ENCODE measurements around the gene RAP1GAP2. TPM values are rescaled to one million over a fixed set of nuclear protein-coding genes. Genes with fewer than 3 reads are reported as not detected.
A peak's percentile ranks its signal among the peaks of the same experiment; 100 is the strongest.

The RAP1GAP2 gene
- total RNA-seq, 1 experiment from 2014 or later, result 72.8 TPM

- TF ChIP-seq ZNF121 (CRISPR knock-in tag; IDR thresholded peaks at IDR 0.05), result no peak
- no peak for TF ChIP-seq KAT7 (CRISPR knock-in tag; IDR thresholded peaks at IDR 0.05; ENCODE audit: borderline replicate concordance)
- TF ChIP-seq MYBL2 (CRISPR knock-in tag; IDR thresholded peaks at IDR 0.05), result no peak
- TF ChIP-seq JUN (CRISPR knock-in tag; IDR thresholded peaks at IDR 0.05), result no peak
- TF ChIP-seq EMX1 (CRISPR knock-in tag; IDR thresholded peaks at IDR 0.05), result no peak
Observed at GRCh38 chr17:3039736-3040135, 243.5 kb downstream of the RAP1GAP2 start (continued).

- Mint-ChIP-seq H3K4me3 (no peak overlapping the region), H3K27ac (no peak overlapping the region), H3K36me3 (peaks cover 15% of the 10 kb centered on the region), H3K27me3 (ENCODE audit: low read depth) (peaks cover 11% of the 10 kb centered on the region), H3K9me3 (peaks cover 31% of the 10 kb centered on the region), H3K4me1 (no peaks in the 10 kb centered on the region)
- no peak for DNase-seq (ENCODE audit: low spot score)
- no peak for ATAC-seq
- ChIA-PET POLR2A (no interaction called here), CTCF (interaction anchor here (1.4 kb wide), 1 partner anchor 111 kb away, joined by 3 read pairs; no protein-coding TSS in a partner anchor)
- TF ChIP-seq PREB (CRISPR knock-in tag; IDR thresholded peaks at IDR 0.05; ENCODE audit: borderline replicate concordance) (no peak), ETV6 (CRISPR knock-in tag; IDR thresholded peaks at IDR 0.05) (no peak), IRF1 (CRISPR knock-in tag; IDR thresholded peaks at IDR 0.05) (no peak), NR2C2 (CRISPR knock-in tag; IDR thresholded peaks at IDR 0.05) (no peak), CDX4 (CRISPR knock-in tag; IDR thresholded peaks at IDR 0.05; ENCODE audit: borderline replicate concordance) (no peak), ZNF281 (CRISPR knock-in tag; IDR thresholded peaks at IDR 0.05) (no peak), NFE2L1 (CRISPR knock-in tag; IDR thresholded peaks at IDR 0.05) (no peak), ZNF317 (CRISPR knock-in tag; IDR thresholded peaks at IDR 0.05; ENCODE audit: borderline replicate concordance, low read depth) (no peak), NFATC4 (CRISPR knock-in tag; IDR thresholded peaks at IDR 0.05) (no peak)
- TF ChIP-seq, protein P1, sequence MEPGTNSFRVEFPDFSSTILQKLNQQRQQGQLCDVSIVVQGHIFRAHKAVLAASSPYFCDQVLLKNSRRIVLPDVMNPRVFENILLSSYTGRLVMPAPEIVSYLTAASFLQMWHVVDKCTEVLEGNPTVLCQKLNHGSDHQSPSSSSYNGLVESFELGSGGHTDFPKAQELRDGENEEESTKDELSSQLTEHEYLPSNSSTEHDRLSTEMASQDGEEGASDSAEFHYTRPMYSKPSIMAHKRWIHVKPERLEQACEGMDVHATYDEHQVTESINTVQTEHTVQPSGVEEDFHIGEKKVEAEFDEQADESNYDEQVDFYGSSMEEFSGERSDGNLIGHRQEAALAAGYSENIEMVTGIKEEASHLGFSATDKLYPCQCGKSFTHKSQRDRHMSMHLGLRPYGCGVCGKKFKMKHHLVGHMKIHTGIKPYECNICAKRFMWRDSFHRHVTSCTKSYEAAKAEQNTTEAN (CRISPR knock-in tag; IDR thresholded peaks at IDR 0.05), result no peak
Observed at GRCh38 chr17:3040882-3041281, 244.6 kb downstream of the RAP1GAP2 start.

DNA sequence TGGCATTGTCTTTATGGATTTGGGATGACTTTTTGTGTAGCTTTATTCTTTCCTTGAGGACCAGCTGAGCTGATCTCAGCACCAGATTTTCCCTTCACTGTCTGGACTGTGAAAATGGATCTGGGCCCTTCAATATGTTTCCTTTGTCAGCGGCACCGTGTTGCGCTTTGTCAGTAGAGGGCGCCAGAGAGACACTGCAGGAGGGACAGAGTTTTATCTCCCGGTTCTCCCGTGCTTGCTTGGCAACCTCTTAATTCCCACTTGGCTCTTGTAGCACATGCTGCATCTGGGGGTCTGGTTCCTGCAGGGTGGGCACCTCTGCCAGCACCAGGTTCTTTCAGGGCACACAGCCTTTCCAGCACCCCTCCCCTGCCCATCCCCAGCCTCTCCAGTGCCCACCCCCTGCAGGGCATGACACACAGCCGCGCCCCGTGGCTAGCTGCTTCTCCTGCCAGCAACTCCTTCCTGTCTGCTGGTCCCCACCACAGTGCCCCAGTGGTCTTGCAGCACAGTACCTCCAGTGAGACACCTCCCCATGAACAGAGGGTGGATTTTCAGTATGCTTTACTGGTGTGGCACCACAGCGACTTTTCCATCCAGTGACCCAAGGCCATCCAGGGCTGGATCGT is 247.6 kb downstream of the RAP1GAP2 start:
- H3K36me3 Mint-ChIP-seq, result peaks cover 15% of the 10 kb centered on the region
- H3K4me1 Mint-ChIP-seq, result no peaks in the 10 kb centered on the region
- H3K27me3 Mint-ChIP-seq (ENCODE audit: low read depth), result peaks cover 12% of the 10 kb centered on the region
- POLR2A ChIA-PET, result no interaction called here
- peak; percentile 61 for DNase-seq (ENCODE audit: low spot score)
- no peak overlapping the region for H3K4me3 Mint-ChIP-seq
- CTCF ChIA-PET, result interaction anchor here (0.7 to 1.1 kb wide), 4 partner anchors 11 to 592 kb away, joined by 3 to 5 read pairs (median 4); partner anchors contain the start of genes CTNS and SHPK
- no peak overlapping the region for H3K27ac Mint-ChIP-seq
- peak; percentile 12; the same call in 1 of the 2 replicates for ATAC-seq
- TF ChIP-seq, protein P2, sequence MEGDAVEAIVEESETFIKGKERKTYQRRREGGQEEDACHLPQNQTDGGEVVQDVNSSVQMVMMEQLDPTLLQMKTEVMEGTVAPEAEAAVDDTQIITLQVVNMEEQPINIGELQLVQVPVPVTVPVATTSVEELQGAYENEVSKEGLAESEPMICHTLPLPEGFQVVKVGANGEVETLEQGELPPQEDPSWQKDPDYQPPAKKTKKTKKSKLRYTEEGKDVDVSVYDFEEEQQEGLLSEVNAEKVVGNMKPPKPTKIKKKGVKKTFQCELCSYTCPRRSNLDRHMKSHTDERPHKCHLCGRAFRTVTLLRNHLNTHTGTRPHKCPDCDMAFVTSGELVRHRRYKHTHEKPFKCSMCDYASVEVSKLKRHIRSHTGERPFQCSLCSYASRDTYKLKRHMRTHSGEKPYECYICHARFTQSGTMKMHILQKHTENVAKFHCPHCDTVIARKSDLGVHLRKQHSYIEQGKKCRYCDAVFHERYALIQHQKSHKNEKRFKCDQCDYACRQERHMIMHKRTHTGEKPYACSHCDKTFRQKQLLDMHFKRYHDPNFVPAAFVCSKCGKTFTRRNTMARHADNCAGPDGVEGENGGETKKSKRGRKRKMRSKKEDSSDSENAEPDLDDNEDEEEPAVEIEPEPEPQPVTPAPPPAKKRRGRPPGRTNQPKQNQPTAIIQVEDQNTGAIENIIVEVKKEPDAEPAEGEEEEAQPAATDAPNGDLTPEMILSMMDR (IDR thresholded peaks at IDR 0.05), result peak; percentile 66
- TF ChIP-seq GTF2I (CRISPR knock-in tag; conservative IDR thresholded peaks at IDR 0.05), result 0 out of 2 replicates have a peak, but pooled peaks have one; percentile 24
- TF ChIP-seq JAZF1 (CRISPR knock-in tag; IDR thresholded peaks at IDR 0.05), result no peak
- TF ChIP-seq TP53 (CRISPR knock-in tag; IDR thresholded peaks at IDR 0.05), result no peak
- no peak for TF ChIP-seq E2F1 (CRISPR knock-in tag; IDR thresholded peaks at IDR 0.05)
- TF ChIP-seq TCF7 (CRISPR knock-in tag; IDR thresholded peaks at IDR 0.05; ENCODE audit: low read depth), result no peak
- H3K9me3 Mint-ChIP-seq, result peaks cover 31% of the 10 kb centered on the region
